ENCODE data around the gene NFIC.

GRCh38 chr19:3453840-3454239 is 87.5 kb downstream of the NFIC start:
- TF ChIP-seq EP300 (IDR thresholded peaks at IDR 0.05) (no peak), CTCF (IDR thresholded peaks at IDR 0.05) (no peak), POLR2A (IDR thresholded peaks at IDR 0.05) (no peak)

Measured in tibial nerve (tissue), 4 donors.